Measurements from ENCODE around the gene PVR.

GRCh38 chr19:44614313-44614712, 29.4 kb upstream of the PVR start:
- TF ChIP-seq CTCF (IDR thresholded peaks at IDR 0.05): no peak
- no peak for TF ChIP-seq EP300 (IDR thresholded peaks at IDR 0.05)
- TF ChIP-seq POLR2A (IDR thresholded peaks at IDR 0.05): no peak
- TF ChIP-seq POLR2AphosphoS5 (IDR thresholded peaks at IDR 0.05): no peak
